MM.1S (cell line): ENCODE data around the gene RCCD1.

Source experiments
- CTCF ChIP-seq: fragments of 300-600 bp; sonication (generic); IDR thresholded peaks from 2 replicates; pipeline ENCODE4 v1.5.1; 2016; ENCODE audit warnings: antibody characterized with exemption, low read length, mixed read lengths
- EZH2 ChIP-seq: fragments of 300-600 bp; sonication (generic); optimal IDR thresholded peaks from 2 replicates; pipeline ENCODE3; 2017; ENCODE audit warnings: low read depth, mild to moderate bottlenecking, antibody characterized with exemption, low read length, mixed read lengths
- EZH2phosphoT487 ChIP-seq: fragments of 300-600 bp; sonication (generic); IDR thresholded peaks from 2 replicates; pipeline ENCODE4 v1.6.1; 2018; ENCODE audit warnings: antibody characterized with exemption, low read length

- TF ChIP-seq CTCF (no peak), EZH2 (no peak), EZH2phosphoT487 (no peak)
These were observed 33.0 kb downstream of the RCCD1 start for GRCh38 chr15:90987561-90988141.
